HEK293 (cell line): ENCODE results near the gene RPS27.

Experiments
- CTCF ChIP-seq: fragments of 450-650 bp; formaldehyde crosslinking; IDR thresholded peaks from 2 replicates; pipeline ENCODE4 v1.5.1; 2016; ENCODE audit warnings: missing biosample characterization, missing genetic modification characterization
- ELK4 ChIP-seq: IDR thresholded peaks from 2 replicates; pipeline ENCODE4 v1.6.1; 2011; ENCODE audit warnings: mild to moderate bottlenecking, low read depth, low read length, borderline replicate concordance
- GLI4 ChIP-seq: fragments of 450-650 bp; formaldehyde crosslinking; IDR thresholded peaks from 2 replicates; pipeline ENCODE4 v1.5.1; 2016; ENCODE audit warnings: missing biosample characterization, missing genetic modification characterization
- KLF16 ChIP-seq: fragments of 450-650 bp; formaldehyde crosslinking; IDR thresholded peaks from 2 replicates; pipeline ENCODE4 v1.5.1; 2017; ENCODE audit warnings: missing biosample characterization, missing genetic modification characterization
- KLF9 ChIP-seq: fragments of 450-650 bp; formaldehyde crosslinking; IDR thresholded peaks from 2 replicates; pipeline ENCODE4 v1.5.1; 2016; ENCODE audit warnings: missing biosample characterization, missing genetic modification characterization, low read depth
- MEIS1 ChIP-seq: sonication (generic); formaldehyde crosslinking; IDR thresholded peaks from 2 replicates; pipeline ENCODE4 v1.8.1; 2022; ENCODE audit warnings: missing genetic modification reagents, mild to moderate bottlenecking, borderline replicate concordance
- MYNN ChIP-seq: fragments of 450-650 bp; formaldehyde crosslinking; IDR thresholded peaks from 2 replicates; pipeline ENCODE4 v1.5.1; 2016; ENCODE audit warnings: missing biosample characterization, missing genetic modification characterization, borderline replicate concordance
- PATZ1 ChIP-seq: fragments of 450-650 bp; formaldehyde crosslinking; IDR thresholded peaks from 2 replicates; pipeline ENCODE4 v1.5.1; 2016; ENCODE audit warnings: missing biosample characterization, missing genetic modification characterization
- PBX3 ChIP-seq: sonication (generic); formaldehyde crosslinking; IDR thresholded peaks from 2 replicates; pipeline ENCODE4 v1.8.1; 2022; ENCODE audit warnings: mild to moderate bottlenecking, moderate library complexity, missing genetic modification reagents
- REPIN1 ChIP-seq: fragments of 450-650 bp; formaldehyde crosslinking; IDR thresholded peaks from 2 replicates; pipeline ENCODE4 v1.5.1; 2017; ENCODE audit warnings: missing biosample characterization, missing genetic modification characterization, low read depth
- ZBTB10 ChIP-seq: fragments of 450-650 bp; formaldehyde crosslinking; IDR thresholded peaks from 2 replicates; pipeline ENCODE4 v1.5.1; 2016; ENCODE audit warnings: missing biosample characterization, missing genetic modification characterization
- ZBTB17 ChIP-seq: fragments of 450-650 bp; formaldehyde crosslinking; IDR thresholded peaks from 2 replicates; pipeline ENCODE4 v1.5.1; 2016; ENCODE audit warnings: missing biosample characterization, missing genetic modification characterization
- ZBTB49 ChIP-seq: fragments of 450-650 bp; formaldehyde crosslinking; IDR thresholded peaks from 2 replicates; pipeline ENCODE4 v1.5.1; 2016; ENCODE audit warnings: missing biosample characterization, missing genetic modification characterization, low read depth
- ZBTB8A ChIP-seq: fragments of 450-650 bp; formaldehyde crosslinking; IDR thresholded peaks from 2 replicates; pipeline ENCODE4 v1.5.1; 2016; ENCODE audit warnings: missing biosample characterization, missing genetic modification characterization
- ZNF121 ChIP-seq: fragments of 450-650 bp; formaldehyde crosslinking; IDR thresholded peaks from 2 replicates; pipeline ENCODE4 v1.5.1; 2016; ENCODE audit warnings: missing biosample characterization, missing genetic modification characterization
- ZNF132 ChIP-seq: fragments of 450-650 bp; formaldehyde crosslinking; IDR thresholded peaks from 2 replicates; pipeline ENCODE4 v1.5.1; 2017; ENCODE audit warnings: missing biosample characterization, missing genetic modification characterization, borderline replicate concordance
- ZNF138 ChIP-seq: fragments of 450-650 bp; formaldehyde crosslinking; IDR thresholded peaks from 2 replicates; pipeline ENCODE4 v1.5.1; 2016; ENCODE audit warnings: missing biosample characterization, missing genetic modification characterization, borderline replicate concordance
- ZNF146 ChIP-seq: fragments of 450-650 bp; formaldehyde crosslinking; IDR thresholded peaks from 2 replicates; pipeline ENCODE4 v1.5.1; 2016; ENCODE audit warnings: missing biosample characterization, missing genetic modification characterization
- ZNF202 ChIP-seq: fragments of 450-650 bp; formaldehyde crosslinking; IDR thresholded peaks from 2 replicates; pipeline ENCODE4 v1.5.1; 2016; ENCODE audit warnings: missing biosample characterization, missing genetic modification characterization, borderline replicate concordance
- ZNF239 ChIP-seq: fragments of 450-650 bp; formaldehyde crosslinking; IDR thresholded peaks from 2 replicates; pipeline ENCODE4 v1.5.1; 2016; ENCODE audit warnings: missing biosample characterization, missing genetic modification characterization
- ZNF24 ChIP-seq: fragments of 450-650 bp; formaldehyde crosslinking; IDR thresholded peaks from 2 replicates; pipeline ENCODE4 v1.5.1; 2016; ENCODE audit warnings: missing biosample characterization, missing genetic modification characterization
- ZNF26 ChIP-seq: fragments of 450-650 bp; formaldehyde crosslinking; IDR thresholded peaks from 2 replicates; pipeline ENCODE4 v1.5.1; 2016; ENCODE audit warnings: missing biosample characterization, missing genetic modification characterization
- ZNF341 ChIP-seq: fragments of 450-650 bp; formaldehyde crosslinking; IDR thresholded peaks from 2 replicates; pipeline ENCODE4; 2016; ENCODE audit warnings: low read depth, missing biosample characterization, missing genetic modification characterization
- ZNF366 ChIP-seq: fragments of 450-650 bp; formaldehyde crosslinking; conservative IDR thresholded peaks from 2 replicates; pipeline ENCODE4 v1.5.1; 2016; ENCODE audit warnings: missing biosample characterization, missing genetic modification characterization
- ZNF391 ChIP-seq: fragments of 450-650 bp; formaldehyde crosslinking; IDR thresholded peaks from 2 replicates; pipeline ENCODE4 v1.5.1; 2016; ENCODE audit warnings: low read depth, missing biosample characterization, missing genetic modification characterization, borderline replicate concordance
- ZNF426 ChIP-seq: fragments of 450-650 bp; formaldehyde crosslinking; IDR thresholded peaks from 2 replicates; pipeline ENCODE4 v1.5.1; 2017; ENCODE audit warnings: missing biosample characterization, missing genetic modification characterization, mild to moderate bottlenecking, inconsistent platforms, moderate library complexity

Gene RPS27

GRCh38 chr1:153963030-153963849 lies 27.3 kb upstream of the RPS27 start, which contains the start of gene SLC39A1 (continued):
- TF ChIP-seq KLF9 (tag by site-specific recombination): peak; percentile 82
- TF ChIP-seq ZNF138 (tag by site-specific recombination): no peak
- TF ChIP-seq ZBTB17 (tag by site-specific recombination): peak; percentile 86
- TF ChIP-seq ZBTB8A (tag by site-specific recombination): no peak
- TF ChIP-seq ZNF366 (tag by site-specific recombination): no peak
- TF ChIP-seq CTCF (tag by site-specific recombination): no peak
- TF ChIP-seq PBX3 (CRISPR knock-in tag): peak; percentile 95; the same call in 1 of the 2 replicates
- no peak for TF ChIP-seq ZBTB10 (tag by site-specific recombination)
- peak; percentile 87 for TF ChIP-seq PATZ1 (tag by site-specific recombination)
- TF ChIP-seq KLF16 (tag by site-specific recombination): peak; percentile 74
- no peak for TF ChIP-seq ZNF391 (tag by site-specific recombination)
- no peak for TF ChIP-seq MEIS1 (CRISPR knock-in tag)
- no peak for TF ChIP-seq REPIN1 (tag by site-specific recombination)
- TF ChIP-seq ELK4: no peak; the same call in 1 of the 2 replicates
- TF ChIP-seq ZBTB49: no peak
- TF ChIP-seq ZNF239 (tag by site-specific recombination): no peak
- TF ChIP-seq ZNF132 (tag by site-specific recombination): no peak
- TF ChIP-seq ZNF146: no peak
- TF ChIP-seq ZNF121 (tag by site-specific recombination): peak; percentile 99
- TF ChIP-seq ZNF202 (tag by site-specific recombination): no peak
- no peak for TF ChIP-seq GLI4 (tag by site-specific recombination)
- TF ChIP-seq ZNF24 (tag by site-specific recombination): no peak
- TF ChIP-seq ZNF426: no peak
- no peak; the same call in 1 of the 2 replicates for TF ChIP-seq ZNF341 (tag by site-specific recombination)
- TF ChIP-seq ZNF26: no peak
- TF ChIP-seq MYNN (tag by site-specific recombination): 0 out of 2 replicates have a peak, but pooled peaks have one; percentile 29
